Effector CD4-positive, alpha-beta T cell (primary cell): ENCODE results near the gene BIRC7.
"Not testable (repeated sequence)": the region's sequence is repeated elsewhere in the genome, so short reads cannot be mapped to it uniquely, and the experiment has no call there.

Experiments used
- DNase-seq: peaks from one replicate; pipeline ENCODE4 v3.0.0-alpha.2; 2020

BIRC7 gene

DNA sequence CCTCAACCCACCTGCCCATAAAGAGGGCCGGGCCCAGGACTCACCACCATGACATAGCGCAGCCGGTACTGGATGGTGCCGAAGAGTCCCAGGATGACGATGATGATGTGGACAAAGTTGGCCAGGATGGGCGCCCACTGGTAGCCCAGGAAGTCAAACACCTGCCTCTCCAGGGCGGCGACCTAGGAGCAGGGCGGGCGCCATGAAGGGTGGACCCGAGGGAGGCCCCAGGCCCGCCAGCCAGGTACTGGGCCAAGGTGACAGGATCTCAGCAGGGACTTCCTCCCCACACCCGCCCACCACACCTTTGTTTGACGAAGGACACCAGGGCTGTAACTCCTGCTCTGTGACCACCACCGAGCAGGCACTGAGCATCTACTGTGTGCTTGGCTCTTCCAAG, 14.2 kb downstream of the BIRC7 start:
- no peak for DNase-seq

DNA sequence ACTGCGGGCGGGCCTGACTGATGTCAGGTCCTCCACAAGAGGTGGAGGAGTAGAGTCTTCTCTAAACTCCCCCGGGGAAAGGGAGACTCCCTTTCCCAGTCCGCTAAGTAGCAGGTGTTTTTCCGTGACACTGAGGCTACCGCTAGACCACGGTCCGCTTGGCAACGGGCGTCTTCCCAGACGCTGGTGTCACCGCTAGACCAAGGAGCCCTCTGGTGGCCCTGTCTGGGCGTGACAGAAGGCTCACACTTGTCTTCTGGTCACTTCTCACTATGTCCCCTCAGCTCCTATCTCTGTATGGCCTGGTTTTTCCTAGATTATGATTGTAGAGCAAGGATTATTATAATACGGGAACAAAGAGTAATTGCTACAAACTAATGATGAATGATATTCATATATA, 15.6 kb downstream of the BIRC7 start:
- not testable (repeated sequence) for DNase-seq

DNA sequence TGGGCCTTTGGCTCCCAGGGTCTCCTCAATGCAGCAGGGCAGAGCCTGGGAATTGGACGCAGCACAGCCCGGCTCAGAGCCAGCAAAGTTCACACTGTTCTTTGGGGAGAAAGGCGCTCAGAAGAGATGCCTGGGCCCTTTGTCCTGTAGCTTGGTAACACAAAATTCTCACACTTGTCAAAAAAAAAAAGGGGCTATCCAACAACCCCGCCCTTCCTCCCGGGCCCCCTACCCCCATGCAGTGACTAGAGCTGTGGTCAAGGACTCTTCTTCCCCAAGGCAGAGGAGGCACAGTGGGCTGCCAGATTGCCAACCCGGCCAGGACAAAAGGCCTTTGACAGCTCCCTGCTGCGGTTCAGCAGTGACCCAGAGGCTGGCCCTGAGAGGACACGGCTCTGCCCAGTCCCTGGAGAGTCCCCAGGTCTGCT, 16.6 kb downstream of the BIRC7 start:
- no peak for DNase-seq

DNA sequence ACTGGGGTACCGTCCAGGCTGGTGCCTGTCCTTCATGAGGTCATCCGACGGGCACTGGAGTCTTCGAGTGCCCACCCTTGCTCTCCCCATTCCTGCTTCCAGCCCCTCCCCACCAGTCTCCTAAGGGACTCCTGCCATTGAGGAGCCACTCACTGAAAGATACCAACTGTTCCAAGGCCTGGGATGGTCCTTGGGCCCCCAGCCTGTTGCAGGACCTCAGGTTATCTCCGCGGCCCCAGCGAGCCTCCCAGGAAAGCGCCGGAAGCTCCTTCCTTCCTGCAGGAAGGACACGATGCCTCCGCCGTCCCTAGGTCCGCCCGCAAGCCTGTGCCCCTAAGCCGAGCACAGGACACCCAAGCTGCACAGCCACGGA, 17.3 kb downstream of the BIRC7 start:
- no peak for DNase-seq

DNA sequence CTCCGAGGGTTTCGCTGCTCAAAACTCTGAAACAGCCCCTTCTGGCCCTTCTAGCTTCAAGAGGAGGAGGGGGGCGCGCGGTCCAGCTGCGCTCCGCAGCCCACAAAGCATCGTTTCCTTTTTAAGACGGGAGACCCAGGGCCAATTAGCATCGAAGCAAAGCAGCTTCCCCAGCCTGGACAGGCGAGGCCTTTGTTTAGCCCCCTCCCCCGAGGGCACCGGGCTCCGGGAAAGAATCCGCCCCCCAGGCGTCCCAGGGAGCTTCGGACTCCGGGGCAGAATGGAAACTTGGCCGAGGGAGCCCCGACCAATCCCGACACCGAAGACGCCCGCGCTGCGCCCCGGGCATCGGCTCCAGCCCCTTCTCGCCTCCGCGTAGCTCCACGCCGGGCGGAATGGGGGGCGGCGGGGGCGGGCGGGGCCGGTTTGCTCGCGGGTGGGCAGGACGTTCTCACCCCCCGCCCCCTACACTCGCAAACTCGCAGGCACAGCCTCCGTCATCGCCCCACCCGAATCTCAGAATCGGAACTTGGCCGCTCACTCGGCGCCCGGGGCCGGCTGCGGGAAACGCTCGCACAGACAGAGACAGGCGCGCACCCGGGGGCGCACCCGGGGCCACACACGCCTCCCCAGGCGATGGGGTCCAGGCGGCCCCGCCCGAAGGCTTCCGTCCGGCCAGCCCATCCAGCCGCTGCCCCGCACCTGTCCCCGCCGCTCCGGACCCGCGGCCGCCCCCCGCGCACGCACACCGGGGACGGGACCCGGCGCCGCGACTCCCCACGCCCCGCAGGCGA, 17.9 kb downstream of the BIRC7 start:
- DNase-seq = no peak

DNA sequence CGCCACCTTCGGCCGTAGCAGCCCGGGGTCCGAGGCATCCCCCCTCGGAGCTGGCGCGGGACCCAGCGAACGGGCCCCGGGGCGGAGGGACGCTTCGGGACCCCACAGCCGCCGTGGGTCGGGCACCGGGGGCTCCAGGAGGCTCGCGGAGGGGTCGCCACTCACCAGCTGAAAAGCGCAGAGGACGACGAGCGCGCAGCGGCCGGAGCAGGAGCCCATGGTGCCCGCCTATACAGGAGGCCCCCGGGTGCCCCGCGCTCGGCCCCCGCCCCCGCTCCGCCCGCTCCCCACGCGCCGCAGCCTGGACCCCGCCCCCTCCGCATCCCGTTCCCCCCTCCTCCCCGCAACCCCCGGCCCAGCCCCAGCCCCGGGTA, 18.5 kb downstream of the BIRC7 start, which contains the start of gene NKAIN4:
Gene NKAIN4 (minus strand): TSS at position 232 of the 374 bp plus-strand sequence. CDS start 13 bp downstream, at position 219.
- DNase-seq = no peak

DNA sequence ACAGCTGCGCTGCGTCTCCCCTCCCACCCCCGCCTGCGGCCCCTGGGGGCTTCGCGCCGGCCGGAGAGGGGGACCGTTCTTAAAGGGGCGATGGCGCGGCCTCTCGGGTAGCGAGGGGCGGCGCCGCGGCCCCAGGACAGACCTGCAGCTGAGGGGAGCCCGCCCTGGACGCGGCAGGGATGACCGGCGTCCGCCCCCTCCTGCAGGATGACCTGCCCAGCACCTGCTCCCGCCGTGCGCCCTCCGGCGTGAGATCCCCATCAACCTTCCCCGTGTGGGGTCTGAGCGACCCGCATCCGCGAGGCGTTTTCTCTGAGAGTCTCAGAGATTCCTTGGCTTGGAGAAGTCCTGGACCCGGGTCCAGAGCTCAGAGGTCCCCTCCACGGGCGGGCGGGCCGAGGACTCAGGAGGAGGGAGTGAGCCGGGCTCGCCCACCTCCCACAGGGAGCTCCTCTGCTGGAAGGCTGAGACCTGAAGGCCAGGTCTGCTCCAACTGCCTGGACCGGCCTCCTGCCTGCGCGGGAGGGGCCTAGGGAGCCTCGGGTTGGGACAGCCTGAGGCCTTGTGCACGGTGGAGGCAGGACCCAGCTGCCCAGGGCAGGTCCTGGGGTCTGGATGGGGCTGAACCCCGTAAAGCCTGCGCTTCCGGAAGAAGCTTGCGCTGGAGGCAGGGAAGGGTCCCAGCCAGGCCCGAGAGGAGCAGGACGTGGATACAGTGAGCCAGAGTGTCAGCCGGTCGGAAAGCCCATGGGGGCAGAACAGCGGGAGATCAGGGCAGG, 19.1 kb downstream of the BIRC7 start:
- DNase-seq = no peak

DNA sequence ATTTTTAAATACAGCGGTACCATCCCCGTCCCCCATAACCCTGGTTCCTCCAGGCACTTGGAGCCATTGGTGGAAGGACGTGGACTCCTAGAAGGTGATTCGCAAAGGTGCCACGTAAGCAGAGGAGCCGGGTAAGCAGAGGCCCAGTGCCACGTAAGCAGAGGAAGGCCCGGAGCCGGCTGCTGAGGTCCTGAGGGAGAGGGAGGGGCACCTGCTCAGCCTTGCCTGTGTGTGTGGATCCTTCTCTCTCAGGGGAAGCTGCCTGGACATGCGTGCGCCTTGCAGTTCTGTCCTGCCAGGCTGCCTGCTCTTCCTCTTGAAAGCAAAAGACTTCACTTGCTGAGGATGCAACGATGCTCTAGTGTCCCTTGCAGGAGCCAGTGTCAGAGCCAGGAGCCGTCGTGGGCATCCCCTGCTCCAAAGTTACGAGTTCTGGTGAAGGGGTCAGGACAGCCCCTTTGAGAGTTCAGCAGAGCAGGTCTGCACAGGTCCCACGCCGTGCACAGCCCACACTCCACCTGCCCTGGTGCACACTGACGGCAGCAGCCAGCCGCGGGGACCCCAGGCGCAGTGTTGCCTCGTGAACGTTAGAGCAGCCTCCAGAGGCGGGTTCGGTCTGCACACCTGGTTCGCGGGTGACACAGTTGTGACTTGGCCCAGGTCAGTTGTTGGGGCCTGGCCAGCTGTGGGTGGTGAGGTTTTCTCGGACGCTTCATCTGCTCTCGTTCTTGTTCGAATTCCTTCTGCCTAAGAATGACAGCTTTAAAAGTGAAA, 20.4 kb downstream of the BIRC7 start:
- no peak for DNase-seq

DNA sequence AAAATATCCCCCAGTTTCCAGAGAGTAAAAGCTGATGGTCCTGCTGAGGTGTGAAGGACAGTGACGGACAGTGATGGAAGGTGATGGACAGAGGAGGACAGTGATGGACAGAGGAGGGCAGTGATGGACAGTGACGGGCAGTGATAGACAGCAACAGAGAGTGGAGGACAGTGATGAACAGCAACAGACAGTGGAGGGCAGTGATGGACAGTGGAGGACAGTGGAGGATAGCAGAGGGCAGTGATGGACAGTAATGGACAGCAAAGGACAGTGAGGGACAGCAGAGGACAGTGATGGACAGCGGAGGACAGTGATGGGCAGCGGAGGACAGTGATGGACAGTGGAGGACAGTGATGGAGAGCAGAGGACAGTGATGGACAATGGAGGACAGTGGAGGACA, 21.2 kb downstream of the BIRC7 start:
- no peak for DNase-seq

DNA sequence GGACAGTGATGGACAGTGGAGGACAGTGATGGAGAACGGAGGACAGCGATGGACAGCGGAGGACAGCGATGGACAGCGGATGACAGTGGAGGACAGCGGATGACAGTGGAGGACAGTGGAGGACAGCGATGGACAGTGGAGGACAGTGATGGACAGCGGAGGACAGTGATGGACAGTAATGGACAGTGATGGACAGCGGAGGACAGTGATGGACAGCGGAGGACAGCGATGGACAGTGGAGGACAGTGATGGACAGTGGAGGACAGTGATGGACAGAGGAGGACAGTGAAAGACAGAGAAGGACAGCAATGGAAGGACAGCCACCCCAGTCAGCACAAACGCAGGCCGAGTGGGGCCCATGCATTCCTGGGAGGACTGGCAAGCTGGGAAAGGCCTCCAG, 21.9 kb downstream of the BIRC7 start:
- DNase-seq = no peak

DNA sequence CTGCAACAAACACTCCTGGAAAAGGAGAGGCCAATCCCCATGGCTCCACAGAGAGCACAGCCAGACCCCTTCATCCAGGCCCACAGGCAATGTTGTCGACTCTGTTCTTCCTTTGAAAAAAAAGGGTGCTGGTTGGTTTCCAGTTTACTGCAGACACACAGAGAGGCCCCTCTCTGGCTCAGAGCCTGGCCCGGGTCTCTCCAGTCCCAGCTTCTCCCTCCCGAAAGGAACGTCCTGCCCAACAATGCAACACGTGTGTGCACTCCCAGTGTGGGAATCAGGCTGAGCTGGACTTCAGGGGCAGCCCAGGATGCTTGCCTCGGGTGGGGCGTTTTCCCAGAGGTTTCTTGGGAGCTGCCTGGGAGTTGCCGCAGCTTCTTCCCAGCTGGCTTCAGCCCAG, 23.1 kb downstream of the BIRC7 start:
- no peak for DNase-seq

DNA sequence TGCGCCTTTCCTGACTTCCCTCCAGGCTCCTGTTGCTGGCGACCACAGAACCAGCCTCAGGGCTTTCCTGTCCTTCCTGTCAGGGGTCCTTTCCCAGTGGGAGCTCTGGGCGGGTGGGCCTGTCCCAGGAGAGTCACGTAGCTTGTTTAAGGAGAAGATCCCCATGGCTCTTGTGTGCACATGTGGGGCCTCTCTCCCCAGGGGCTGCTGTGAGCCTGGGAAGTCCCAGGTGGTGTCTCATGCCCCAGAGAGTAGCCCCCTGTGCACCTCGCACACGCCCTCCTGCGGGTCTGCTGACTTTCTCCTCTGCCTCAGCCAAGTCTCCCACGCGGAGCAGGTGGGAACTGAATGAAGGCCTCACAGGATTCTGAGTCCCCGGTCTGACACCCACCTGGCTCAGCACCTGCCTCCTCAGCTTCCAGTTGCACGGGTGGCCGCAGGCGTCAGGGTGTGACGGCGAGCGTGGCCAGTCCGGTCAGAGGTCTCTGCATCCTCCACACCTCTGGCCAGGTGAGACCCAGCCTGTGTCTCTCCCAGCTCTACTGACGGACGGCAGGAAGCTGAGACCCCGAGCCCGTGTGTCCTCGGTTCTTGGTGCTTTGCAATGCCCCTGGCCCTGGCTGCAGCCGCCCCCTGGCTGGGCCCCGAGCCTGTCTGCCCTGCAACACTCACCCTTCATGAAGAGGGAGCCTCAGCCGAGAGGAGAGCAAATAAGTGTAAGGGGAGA, 24.2 kb downstream of the BIRC7 start:
- DNase-seq = no peak

DNA sequence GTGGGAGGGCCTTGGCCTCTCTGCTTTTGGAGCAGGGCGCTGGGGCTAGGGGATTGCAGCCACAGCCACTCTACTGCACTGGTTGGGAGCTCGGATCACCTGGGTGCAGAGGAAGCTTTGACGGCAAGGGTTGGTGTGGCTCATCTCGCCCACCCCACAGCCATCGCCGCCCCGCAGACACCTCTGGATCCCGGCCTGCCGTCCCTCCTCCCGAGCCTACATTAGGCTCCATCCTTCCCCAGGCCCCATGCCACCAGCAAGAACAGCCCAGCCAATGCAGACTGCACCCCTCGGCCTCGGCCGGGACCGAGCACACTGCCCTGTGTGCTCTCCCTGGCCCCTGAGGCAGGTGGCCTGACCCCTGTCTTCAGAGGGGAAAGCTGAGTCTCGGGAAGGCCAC, 24.8 kb downstream of the BIRC7 start:
- no peak for DNase-seq

DNA sequence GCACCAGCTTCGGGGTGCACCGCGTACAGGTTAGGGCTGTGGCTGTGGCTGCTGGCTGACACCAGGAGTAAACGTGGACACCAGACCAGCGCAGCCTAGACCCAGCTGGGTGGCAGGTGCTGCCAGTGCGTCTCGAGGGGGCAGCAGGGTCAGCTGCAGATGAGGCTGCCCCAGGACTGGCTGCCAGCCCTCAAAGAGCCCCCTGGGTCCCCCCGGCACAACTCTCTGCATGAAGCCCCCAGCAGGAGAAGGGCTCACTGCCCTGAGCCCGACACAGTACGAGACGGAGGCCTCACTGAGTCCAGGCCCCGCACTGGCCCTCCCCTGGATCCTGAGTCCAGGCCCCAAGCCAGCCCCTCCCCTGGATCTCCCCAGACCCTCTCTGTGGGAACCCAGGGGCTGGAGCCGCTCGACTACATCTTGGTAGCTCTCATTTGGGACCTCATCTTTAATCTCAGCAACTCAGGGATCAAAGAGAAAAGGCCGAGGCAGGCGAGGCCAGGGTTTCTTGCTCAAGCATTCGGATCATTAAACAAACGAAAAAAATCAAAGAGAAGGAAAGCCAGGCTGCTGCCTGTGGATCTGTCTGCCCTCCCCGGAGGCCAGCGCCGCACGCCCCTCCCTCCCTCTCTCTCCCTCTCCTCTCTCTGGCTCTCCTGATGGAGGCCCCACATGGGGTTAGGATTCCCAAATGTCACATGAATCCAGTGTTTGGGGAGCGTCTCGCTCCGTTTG, 25.5 kb downstream of the BIRC7 start:
- DNase-seq = no peak

DNA sequence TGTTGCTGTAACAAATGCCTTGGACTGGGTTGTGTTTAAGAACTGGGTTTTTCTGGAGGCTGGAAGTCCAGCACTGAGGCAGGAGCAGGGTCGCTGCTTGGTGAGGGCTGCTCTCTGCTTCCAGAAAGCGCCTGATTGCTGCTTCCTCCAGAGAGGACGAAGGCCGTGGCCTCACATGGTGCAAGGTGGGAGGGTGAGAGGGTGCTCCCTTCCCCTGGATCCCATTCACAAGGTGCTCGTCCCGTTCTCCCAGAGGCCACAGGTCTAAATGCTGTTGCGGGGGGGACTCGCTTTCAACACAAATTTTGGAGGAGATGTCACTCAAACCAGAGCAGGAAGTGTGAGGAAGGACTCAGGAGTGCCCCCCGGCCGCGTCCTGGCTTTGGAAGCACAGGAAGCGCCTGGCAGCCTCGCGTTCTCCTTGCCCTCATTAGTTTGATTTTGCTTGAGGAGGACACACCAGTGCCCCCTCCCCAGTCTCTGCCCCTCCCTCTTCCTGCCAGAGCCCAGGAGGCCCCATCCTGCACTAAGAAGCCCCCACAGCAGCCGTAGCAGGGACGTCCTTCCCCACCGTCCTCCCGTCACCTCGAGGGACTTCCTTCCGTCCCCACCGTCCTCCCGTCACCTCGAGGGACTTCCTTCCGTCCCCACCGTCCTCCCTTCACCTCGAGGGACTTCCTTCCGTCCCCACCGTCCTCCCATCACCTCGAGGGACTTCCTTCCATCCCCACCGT, 26.3 kb downstream of the BIRC7 start:
- no peak for DNase-seq

DNA sequence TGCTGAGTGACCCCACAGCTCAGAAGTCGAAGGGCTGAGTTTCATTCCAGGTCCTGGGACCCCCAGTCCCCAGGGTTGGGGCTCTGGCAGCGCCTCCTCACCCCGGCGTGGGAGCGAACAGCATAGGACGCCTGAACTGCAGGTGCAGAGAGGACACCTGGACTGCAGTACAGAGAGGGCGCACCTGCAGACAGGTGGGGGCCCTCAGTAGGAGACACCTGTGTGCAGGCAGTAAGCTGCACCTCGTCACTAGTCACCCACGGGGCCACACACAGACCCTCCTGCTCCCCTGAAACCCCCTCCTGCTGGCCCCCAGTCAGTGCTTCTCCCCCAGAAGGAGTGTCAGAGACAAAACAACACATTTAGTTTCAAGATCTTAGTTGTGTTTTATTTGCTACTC, 27.1 kb downstream of the BIRC7 start:
- DNase-seq = no peak

DNA sequence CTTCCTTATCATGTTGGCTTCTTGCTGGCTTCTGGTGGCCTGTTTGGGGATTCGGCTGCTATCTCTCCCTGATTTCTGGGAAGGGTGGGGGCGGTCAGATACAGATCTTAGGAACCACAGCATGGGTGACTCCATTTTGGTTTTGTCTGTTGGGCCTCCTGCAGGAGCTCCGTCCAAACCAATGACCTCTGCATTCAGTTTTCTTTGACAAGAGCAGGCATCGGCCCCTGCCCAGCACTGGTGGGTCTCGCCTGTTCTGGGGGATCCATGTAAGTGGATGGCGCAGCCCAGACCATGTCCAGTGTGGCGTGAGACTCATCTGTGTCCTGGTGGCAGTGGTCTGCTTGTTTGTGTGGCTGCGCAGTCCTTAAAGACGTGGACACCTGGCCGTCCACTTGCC, 28.3 kb downstream of the BIRC7 start:
- no peak for DNase-seq

DNA sequence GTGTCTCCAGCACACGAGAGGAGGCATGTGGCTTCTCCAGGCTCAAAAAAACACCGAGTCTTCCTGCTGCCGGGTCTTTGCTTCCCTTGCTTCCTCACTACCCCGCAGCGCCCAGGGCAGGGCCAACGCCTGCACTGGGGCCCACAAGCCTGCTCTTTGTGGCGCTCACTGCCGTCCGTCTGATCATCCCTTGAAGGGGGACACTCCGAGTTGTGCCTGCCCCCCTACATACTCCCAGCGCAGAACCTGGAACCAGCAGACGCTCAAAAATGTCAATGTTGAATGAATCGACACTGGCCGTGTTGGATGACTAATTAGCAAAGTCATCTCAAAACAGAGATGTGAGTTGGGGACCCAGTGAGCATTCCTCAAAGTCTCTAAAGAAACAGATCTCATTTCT, 28.8 kb downstream of the BIRC7 start:
- no peak for DNase-seq

DNA sequence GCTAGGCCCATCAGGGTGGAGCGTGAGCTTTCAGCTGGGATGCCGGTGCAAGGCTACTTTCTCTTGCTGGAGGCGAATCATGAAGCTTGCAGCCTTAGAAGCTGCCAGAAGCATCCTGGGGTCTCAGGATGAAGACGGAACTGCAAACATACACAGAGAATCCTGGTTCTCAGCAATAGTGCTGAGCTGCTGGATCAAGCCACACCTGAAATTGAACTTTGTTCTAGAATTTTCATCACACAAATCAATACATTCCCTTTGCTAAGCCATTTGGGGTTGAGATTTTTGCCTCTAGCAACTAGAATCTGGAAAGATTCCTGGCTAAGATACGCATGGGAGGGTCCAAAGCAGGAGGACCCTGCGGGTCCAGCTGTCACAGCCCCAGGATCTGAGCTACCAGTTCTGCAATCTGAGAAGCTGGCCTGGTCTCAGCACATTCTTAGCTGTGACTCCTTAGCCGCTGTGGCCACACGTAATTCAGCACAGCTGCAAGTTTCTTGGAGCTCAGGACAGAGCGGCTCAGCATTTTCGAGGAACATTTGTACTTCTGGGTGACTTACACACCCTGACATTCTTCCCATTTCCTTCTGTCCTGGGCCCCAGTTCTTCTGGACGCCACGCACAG, 30.3 kb downstream of the BIRC7 start:
- no peak for DNase-seq

DNA sequence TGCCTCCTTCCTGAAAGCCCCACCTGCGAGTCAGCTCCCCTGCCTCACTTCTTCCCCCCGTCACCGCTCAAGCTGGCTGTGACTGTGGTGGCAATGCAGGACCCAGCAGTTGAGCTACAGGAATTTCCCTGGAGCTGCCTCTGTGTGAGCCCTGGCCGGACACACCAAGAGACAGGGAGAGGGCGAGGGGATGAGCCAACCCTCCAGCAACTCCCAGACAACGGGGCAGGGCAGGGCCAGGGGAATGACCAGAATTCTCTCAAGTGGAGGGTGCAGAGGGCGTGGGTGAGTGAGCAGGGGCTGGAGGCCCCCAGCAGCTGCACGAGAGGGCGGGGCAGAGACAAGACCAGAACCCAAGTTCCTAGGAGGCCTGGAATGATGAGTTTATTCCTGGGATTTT, 32.0 kb downstream of the BIRC7 start:
- DNase-seq = no peak

DNA sequence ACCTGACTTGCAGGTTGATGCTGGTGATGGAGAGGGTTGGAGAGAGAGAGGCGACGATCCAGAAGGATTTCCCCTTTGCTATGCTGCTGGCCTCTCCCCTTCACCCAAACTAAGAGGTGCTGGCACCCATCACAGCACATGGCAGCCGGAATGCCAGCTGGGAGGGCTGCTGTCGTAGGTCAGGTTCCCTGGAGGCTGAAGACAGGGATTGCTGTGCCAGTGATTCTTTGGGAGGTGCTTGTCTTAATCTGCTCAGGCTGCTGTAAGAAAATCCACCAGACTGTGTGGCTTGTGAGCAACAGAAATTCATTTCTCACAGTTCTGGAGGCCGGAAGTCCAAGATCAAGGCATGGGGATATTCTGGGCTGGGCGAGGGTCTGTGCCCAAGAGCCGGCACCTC, 32.6 kb downstream of the BIRC7 start:
- DNase-seq = no peak
